ENCODE results near the gene RABAC1.

Gene RABAC1

DNA sequence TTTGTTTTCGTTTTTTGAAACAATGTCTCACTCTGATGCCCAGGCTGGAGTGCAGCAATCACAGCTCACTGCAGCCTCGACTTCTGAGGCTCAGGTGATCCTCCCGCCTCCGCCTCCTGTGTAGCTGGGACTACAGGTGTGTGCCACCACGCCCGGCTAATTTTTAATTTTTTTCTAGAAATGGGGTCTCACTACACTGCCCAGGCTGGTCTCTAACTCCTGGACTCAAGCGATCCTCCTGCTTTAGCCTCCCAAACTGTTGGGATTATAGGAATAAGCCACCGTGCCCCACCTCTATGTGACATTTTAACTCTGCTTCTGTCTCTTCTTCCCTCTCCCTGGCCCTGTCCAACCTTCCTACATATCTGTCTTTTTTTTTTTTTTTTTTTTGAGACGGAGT, 29.8 kb upstream of the RABAC1 start:
- no peak for FAIRE-seq

GRCh38 chr19:41987141-41987860, 28.2 kb upstream of the RABAC1 start:
- FAIRE-seq, result no peak

DNA sequence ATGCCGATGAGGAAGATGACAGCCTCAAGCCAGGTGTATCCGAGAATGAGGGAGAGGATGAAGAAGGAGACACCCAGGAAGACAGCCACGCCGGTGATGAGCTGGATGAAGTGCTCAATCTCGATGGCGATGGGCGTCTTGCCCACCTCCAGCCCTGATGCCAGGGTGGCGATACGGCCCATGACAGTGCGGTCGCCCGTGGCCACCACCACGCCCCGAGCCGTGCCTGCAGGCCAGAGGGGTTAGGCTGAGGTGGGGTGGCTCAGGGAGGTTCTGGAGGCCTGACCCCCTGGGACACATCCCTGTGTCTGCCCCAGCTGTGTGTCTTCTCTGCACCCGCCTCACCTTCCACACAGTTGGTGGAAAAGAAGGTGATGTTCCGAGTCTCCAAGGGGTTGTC, 25.8 kb upstream of the RABAC1 start:
- FAIRE-seq, result no peak

DNA sequence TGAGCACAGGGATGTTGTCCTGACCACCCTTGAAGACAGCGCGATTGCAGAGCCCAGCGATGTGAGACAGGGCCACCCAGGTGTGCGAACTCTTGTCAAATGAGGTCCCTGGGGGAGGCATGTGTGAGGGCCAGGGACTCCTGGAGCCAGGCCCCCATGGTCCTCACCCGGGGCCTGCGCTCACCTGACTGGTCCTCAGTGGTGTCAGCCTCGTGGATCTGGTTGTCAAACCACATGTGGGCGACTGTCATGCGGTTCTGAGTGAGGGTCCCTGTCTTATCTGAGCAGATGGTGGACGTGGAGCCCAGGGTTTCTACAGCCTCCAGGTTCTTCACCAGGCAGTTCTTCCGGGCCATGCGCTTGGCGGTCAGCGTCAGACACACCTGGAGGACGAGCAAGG, 22.6 kb upstream of the RABAC1 start:
- no peak for FAIRE-seq

DNA sequence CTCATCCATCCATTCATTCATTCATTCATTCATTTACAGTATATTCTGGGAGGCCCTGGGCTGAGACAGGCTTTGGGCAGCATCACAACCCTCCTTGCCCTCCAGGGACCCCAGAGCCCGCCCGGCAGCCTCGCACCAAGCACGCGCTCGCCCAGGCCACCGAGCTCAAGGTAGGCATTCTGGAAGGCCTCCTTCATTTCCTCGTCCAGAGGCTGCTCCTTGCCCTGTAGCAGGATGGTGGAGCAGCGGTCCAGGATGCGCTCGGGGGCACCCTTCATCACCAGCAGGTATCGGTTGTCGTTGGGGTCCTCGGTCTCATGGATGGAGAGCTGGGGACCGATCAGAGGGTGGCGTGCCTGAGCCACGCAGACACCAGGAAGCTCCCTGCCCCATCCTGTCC, 19.3 kb upstream of the RABAC1 start:
- FAIRE-seq, result no peak

GRCh38 chr19:41977916-41978315, 18.8 kb upstream of the RABAC1 start:
- FAIRE-seq, result no peak

DNA sequence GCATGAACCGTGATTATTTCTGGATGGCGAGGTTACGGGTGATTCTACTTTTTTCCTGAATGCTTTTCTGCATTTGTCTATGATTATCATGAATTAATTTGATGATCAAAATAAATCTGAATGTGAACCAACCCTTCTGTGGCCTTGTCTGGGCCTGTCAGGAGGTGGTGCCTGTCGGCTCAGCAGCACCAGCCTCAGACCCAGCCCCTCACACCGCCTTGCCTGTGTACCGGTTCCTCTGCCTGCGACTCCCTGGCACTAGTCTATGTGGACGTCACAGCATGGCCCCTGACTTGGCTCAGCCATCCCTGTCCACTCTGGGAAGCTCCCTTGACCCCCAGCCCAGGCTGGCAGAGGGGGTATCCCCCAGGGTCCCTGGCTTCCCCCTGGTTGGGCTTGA, 15.5 kb upstream of the RABAC1 start:
- no peak for FAIRE-seq

DNA sequence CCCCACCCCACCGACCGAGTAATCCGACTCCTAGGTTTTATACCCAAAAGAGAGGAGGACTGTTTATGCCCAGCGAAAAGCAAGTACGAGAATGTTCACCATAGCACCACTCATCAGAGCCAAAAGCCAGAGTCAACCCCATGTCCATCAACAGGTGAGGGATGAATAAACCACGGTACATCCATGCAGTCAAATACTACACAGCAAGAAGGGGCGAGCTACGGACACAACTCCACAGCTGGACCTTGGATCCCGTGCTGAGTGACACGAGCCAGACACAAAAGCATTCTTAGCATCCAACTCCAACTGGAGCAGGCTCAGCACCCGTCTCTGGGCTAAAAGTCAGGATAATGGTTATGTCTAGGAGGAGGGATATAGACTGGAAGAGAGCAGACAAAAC, 12.2 kb upstream of the RABAC1 start:
- FAIRE-seq, result no peak

DNA sequence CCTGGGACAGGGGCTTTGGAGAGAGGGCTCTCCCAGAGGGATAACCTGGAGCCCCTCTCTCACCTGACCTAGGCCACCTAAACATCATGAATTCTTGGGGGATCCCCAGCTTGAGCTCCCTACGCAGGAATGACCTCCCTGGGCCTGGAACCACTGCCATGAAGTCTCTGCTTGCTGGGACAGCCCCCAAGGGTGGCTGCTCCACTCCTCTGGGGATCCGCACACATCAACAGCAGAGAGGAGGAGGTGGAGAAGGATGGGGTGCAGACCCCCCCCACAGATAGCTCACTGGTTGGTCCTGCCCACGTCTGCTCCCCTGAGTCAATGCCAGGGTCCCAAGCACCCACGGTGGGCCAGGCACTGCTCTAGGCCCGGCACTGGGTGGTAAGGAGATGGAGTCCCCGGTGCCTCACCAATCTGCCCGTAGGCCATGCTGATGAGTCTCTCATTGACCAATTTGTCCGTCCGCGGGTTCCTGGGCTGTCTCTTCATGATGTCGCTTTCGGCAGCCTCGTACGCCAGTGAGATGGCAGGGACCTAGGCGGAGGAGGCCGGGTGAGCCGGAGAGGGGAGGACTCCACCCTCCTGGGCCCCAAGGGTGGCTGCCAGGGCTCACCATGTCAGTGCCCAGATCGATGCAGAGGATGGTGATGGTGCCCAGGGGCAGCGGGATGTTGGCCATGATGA, 10.8 kb upstream of the RABAC1 start:
- no peak for FAIRE-seq

GRCh38 chr19:41968751-41969595, 9.9 kb upstream of the RABAC1 start:
- no peak for FAIRE-seq

DNA sequence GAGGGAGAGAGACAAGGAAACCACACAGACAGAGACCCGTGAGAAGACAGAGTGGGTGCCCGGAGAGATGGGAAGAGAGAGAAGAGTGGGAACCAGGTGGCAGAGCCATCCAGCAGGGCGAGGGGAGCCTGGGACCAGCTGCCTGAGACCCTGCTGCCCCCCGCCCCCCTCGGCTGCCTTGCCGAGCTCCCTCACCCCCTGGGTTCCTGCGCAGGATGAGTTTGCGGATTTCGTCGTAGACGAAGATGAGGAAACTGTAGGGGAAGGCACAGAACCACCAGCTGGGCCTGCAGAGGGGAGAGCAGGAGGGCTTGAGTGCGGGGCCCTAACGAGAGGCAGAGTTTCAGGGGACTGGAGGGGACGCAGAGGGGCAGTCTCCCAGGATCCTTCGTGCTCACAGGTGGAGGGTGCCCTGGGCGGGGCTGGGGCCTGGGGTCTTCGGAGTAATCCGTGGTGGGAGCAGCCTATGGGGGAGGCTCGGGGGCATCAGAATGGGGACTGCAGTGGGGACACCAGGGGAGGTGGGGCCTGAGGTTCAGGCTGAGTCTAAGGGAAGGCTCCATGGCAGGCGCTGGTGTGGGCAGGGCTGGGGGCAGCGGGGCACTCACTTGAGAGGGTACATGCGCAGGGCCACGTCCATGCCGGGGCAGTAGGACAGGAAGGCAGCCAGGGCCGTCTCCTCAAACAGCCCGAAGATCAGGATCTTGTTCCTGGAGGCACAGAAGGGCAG, 8.1 kb upstream of the RABAC1 start:
- no peak for FAIRE-seq

DNA sequence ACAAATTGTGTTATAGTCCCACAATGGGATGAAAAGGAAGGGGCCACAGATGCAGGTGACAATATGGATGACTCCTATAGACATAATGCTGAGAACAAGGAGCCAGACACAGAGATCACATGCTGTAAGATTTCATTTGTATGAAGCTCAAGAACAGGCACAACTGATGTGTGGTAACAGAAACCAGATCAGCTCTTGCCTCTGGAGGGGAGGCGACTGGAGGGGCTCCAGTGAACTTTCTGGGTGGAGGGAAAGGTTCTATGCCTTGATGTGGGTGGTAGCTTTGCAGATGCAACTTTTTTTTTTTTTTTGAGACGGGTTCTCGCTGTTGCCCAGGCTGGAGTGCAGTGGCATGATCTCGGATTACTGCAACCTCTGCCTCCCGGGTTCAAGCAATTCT, 6.0 kb upstream of the RABAC1 start:
- FAIRE-seq, result no peak

- FAIRE-seq, result no peak
Measured at GRCh38 chr19:41960973-41961372, 1.9 kb upstream of the RABAC1 start.

DNA sequence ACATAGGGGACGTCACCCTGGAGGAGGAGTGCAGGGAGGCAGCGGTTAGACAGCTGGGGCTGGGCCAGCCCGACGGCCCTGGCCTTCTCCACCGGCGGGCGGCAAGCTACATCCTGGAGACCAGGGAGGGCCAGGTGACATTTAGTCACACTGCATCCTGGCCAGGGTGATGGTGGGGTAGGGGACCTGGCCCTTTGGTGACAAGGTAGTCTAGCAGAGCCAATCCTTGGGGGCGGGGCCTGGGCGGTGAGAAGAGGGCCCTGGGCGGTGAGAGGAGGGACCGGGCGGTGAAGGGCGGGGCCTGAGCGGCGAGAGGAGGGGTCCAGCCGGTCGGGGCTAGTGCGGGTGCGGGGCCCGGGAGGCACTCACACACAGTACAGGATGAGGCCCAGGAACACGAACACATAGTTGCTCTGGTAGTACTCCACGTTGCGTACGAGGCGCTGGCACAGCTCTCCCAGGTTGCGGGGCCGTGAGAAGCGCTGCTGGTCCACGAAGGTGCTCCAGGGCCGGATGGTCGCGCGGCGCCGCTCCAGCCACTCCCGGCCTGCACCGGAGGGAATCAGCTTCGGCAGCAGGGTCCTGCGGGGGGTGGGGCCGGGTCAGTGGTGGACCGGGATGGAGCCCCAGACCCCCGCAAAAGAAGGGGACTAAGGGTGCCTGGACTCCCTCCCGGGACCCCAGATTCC, 610 bp downstream of the RABAC1 start:
- no peak for FAIRE-seq

DNA sequence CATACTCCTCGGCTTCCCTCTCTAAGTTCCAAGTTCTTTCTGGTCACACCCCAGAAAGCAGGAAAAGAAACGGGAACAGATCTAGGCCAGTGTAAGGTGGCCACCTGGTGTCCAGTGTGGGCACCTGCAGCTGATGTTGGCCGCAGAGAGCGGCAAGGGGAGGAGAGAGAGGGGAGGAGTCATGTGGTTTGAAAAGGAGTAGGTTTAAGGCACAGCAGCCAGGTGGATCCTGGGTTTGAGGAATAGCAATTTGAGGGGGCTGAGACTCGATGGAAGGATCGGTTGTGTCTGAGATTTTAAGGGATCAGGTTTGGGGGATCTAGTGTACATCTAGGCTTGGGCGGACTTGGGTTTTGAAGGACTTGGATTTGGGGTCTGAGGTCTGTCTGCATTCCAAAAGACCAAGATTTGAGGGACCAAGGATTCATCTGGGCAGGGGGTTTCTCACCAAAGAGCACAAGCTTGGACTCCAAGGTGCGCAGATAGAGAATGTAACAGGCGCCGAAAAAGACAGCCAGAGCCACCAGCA, 1.2 kb downstream of the RABAC1 start:
- FAIRE-seq, result no peak

DNA sequence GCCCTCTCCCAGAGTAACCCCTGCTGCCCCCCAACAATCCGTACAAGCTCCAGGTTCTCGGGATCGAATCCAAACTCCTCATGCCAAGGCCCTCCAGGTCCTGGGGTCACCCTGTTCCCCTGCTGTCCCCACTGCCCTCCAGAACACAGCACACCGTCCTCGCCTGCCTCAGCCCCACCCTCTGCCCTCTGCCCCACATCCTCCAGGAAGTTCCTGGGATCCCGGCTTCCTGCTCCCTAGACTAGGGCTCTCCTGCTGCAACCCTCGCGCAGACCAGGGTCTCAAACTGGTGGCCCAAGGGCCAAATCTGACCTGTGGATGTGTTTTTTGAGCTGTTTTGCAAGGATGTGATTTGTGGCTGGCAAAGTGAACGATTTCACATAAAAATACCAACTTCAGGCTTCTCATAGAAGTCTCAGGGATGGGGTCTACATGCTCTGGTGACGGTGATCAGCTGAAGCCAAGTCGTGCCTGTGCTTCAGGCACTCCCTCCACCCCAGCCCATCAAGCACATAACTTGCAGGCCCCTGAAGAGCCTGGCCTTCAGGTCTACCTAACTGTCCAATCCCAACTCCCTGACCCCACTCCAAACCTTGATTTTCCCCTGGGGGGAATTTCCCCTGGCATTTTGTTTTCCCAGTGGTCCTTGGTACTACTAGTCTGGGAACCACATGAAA, 1.8 kb downstream of the RABAC1 start:
- no peak for FAIRE-seq

DNA sequence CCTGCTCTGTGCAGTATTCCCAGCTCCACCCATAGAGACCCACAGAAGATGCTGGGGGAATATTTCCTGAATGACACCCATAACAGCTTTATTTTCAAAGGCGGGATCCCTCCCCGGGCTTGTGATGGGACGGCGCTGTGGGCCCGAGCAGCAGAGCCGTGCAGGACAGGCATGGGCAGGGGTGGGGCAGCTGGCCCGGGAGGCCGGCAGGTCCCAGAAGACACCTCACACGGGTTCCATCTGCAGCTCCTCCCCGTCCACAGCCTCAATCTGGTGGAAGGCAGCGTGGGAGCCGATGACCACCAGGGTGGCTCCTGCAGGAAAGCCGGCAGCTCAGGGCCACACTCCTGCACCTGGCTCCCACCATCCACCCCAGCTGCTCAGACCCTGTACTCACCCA, 2.5 kb downstream of the RABAC1 start:
- FAIRE-seq, result no peak

- no peak for FAIRE-seq
Measured at GRCh38 chr19:41955521-41955920, 3.6 kb downstream of the RABAC1 start.

GRCh38 chr19:41951686-41952172, 7.4 kb downstream of the RABAC1 start:
- no peak for FAIRE-seq

DNA sequence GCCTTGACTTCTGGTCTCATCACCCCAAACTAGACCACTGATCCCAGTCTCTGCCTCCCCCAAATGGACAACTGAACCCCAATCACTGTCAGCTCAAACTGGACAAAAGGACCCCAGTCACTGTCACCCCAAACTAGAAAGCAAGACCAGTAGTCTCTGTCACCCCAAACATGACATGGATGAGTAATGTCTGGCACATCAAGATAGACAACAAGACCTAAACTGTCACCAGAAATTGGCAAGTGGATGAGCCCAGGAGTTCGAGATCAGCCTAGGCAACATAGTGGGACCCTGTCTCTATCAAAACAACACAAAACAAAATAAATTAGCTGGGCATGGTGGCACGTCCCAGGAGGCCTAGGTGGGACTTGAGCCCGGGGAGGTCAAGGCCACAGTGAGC, 12.0 kb downstream of the RABAC1 start:
- FAIRE-seq, result no peak

DNA sequence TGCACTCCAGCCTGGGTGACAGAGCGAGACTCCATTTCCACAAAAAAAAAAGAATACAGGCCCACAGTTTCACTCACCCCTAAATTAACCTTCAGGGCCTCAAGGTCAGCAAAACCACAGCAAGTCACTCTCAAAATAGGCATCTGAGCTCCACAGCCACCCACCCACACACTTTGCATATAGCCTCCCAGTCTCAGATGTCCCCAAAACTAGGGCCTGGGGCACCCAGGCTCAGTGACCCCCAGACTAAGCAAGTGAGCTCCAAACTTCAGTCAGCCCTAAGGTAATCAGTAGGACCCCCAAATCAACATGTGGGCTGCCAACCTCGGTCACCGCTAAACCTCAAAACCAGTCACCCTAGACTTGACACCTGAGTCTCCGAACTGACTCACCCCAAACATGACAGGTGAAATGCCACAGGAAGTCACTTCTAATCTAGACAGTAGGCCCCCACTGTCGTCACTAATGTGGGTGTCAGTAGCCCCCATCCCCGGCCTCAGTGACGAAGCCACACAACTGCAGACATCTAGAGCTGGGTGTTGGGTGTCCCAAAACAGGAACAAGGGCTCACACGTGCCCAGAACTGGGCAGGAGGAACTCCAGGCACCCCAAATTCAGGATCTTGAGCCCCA, 13.9 kb downstream of the RABAC1 start:
- FAIRE-seq, result no peak

All from colon (tissue), 2 donors.